Activated naive CD4-positive, alpha-beta T cell treated with anti-CD3 and anti-CD28 coated beads for 36 hours (primary cell): ENCODE results near the gene NFKBIZ. TPM values are rescaled to one million over a fixed set of nuclear protein-coding genes. Genes with fewer than 3 reads are reported as not detected.
"Not testable (repeated sequence)": the region's sequence is repeated elsewhere in the genome, so short reads cannot be mapped to it uniquely, and the experiment has no call there.

Experiments used
- CTCF ChIA-PET: fragments of 350-600 bp; sonication (Branson Sonifier 250); formaldehyde crosslinking; loops from one replicate; lab custom pipeline; 2021; ENCODE audit warnings: antibody characterized with exemption; lab: Charles Lee
- DNase-seq: peaks from one replicate; pipeline ENCODE4 v3.0.0-alpha.2; 2020
- H3K27ac Mint-ChIP-seq: one replicate; pipeline ENCODE4 v1.8.0; 2021; ENCODE audit warnings: mild to moderate bottlenecking, mixed read lengths
- H3K27me3 Mint-ChIP-seq: one replicate; pipeline ENCODE4 v1.8.0; 2021; ENCODE audit warnings: low read depth, mixed read lengths
- H3K36me3 Mint-ChIP-seq: one replicate; pipeline ENCODE4 v1.8.0; 2021; ENCODE audit warnings: low read depth, mixed read lengths
- H3K4me1 Mint-ChIP-seq: one replicate; pipeline ENCODE4 v1.8.0; 2021; ENCODE audit warnings: low read depth, mixed read lengths
- H3K4me3 Mint-ChIP-seq: one replicate; pipeline ENCODE4 v1.8.0; 2021; ENCODE audit warnings: mild to moderate bottlenecking, moderate library complexity, mixed read lengths
- H3K9me3 Mint-ChIP-seq: one replicate; pipeline ENCODE4 v1.8.0; 2021; ENCODE audit warnings: mixed read lengths
- intact Hi-C: fragments of 100-400 bp; cut with micrococcal nuclease; formaldehyde crosslinking; loops from one replicate; pipeline ENCODE4 v1.15.1; 2023
- total RNA-seq, 2 experiments: library from RNA; stranded (reverse); gene quantifications; one replicate each; pipeline ENCODE4 v1.2.3, GENCODE V29; 2021

The NFKBIZ gene
- total RNA-seq, 2 experiments from 2014 or later: 79.3 to 85.0 TPM

- H3K4me1 Mint-ChIP-seq: peaks cover 29% of the 10 kb centered on the region
- peaks cover 15% of the 10 kb centered on the region for H3K36me3 Mint-ChIP-seq
- H3K27me3 Mint-ChIP-seq: no peaks in the 10 kb centered on the region
- no peak overlapping the region for H3K27ac Mint-ChIP-seq
- H3K4me3 Mint-ChIP-seq: no peak overlapping the region
- CTCF ChIA-PET: interaction anchor here (0.7 to 1.1 kb wide), 2 partner anchors 14 to 158 kb away, joined by 3 to 4 read pairs; no protein-coding TSS in a partner anchor
- DNase-seq: no peak
- intact Hi-C loops: no loop called here
- no peaks in the 10 kb centered on the region for H3K9me3 Mint-ChIP-seq
Measured at GRCh38 chr3:101865751-101866509, 16.6 kb downstream of the NFKBIZ start.

GRCh38 chr3:101867511-101867910 is 18.2 kb downstream of the NFKBIZ start:
- Mint-ChIP-seq H3K27me3 (no peaks in the 10 kb centered on the region), H3K4me3 (no peak overlapping the region), H3K4me1 (peaks cover 15% of the 10 kb centered on the region), H3K27ac (no peak overlapping the region), H3K9me3 (no peaks in the 10 kb centered on the region), H3K36me3 (peaks cover 3% of the 10 kb centered on the region)
- CTCF ChIA-PET: interaction anchor here (1.1 to 1.7 kb wide), 4 partner anchors 9 to 362 kb away, joined by 3 to 4 read pairs (median 4); no protein-coding TSS in a partner anchor
- DNase-seq: no peak
- intact Hi-C loops: no loop called here

GRCh38 chr3:101867996-101868395 is 18.7 kb downstream of the NFKBIZ start:
- H3K4me1 Mint-ChIP-seq: peaks cover 13% of the 10 kb centered on the region
- no peak overlapping the region for H3K27ac Mint-ChIP-seq
- H3K36me3 Mint-ChIP-seq: peaks cover 1% of the 10 kb centered on the region
- no peak overlapping the region for H3K4me3 Mint-ChIP-seq
- intact Hi-C loops: no loop called here
- CTCF ChIA-PET: interaction anchor here (1.1 to 1.7 kb wide), 4 partner anchors 9 to 361 kb away, joined by 3 to 4 read pairs (median 4); no protein-coding TSS in a partner anchor
- H3K9me3 Mint-ChIP-seq: no peaks in the 10 kb centered on the region
- no peaks in the 10 kb centered on the region for H3K27me3 Mint-ChIP-seq
- DNase-seq: no peak

- no peaks in the 10 kb centered on the region for H3K36me3 Mint-ChIP-seq
- no peaks in the 10 kb centered on the region for H3K9me3 Mint-ChIP-seq
- H3K27me3 Mint-ChIP-seq: no peaks in the 10 kb centered on the region
- no peak overlapping the region for H3K4me3 Mint-ChIP-seq
- CTCF ChIA-PET: interaction anchor here (1.1 to 1.7 kb wide), 2 partner anchors 8 to 356 kb away, joined by 3 to 4 read pairs; no protein-coding TSS in a partner anchor
- H3K27ac Mint-ChIP-seq: no peak overlapping the region
- peaks cover 9% of the 10 kb centered on the region for H3K4me1 Mint-ChIP-seq
- intact Hi-C loops: no loop called here
- DNase-seq: no peak
Measured at GRCh38 chr3:101868534-101869464, 19.5 kb downstream of the NFKBIZ start.

- CTCF ChIA-PET: interaction anchor here (0.6 kb wide), 1 partner anchor 87 kb away, joined by 4 read pairs; no protein-coding TSS in a partner anchor
- H3K36me3 Mint-ChIP-seq: no peaks in the 10 kb centered on the region
- intact Hi-C loops: no loop called here
- H3K27ac Mint-ChIP-seq: no peak overlapping the region
- H3K4me1 Mint-ChIP-seq: peaks cover 5% of the 10 kb centered on the region
- no peak overlapping the region for H3K4me3 Mint-ChIP-seq
- H3K9me3 Mint-ChIP-seq: no peaks in the 10 kb centered on the region
- DNase-seq: no peak
- H3K27me3 Mint-ChIP-seq: no peaks in the 10 kb centered on the region
Measured at GRCh38 chr3:101870138-101870537, 20.8 kb downstream of the NFKBIZ start.

- Mint-ChIP-seq H3K27me3 (no peaks in the 10 kb centered on the region), H3K4me3 (no peak overlapping the region), H3K4me1 (no peaks in the 10 kb centered on the region), H3K36me3 (no peaks in the 10 kb centered on the region), H3K9me3 (no peaks in the 10 kb centered on the region), H3K27ac (no peak overlapping the region)
- no peak for DNase-seq
- CTCF ChIA-PET: no interaction called here
- intact Hi-C loops: no loop called here
Measured at GRCh38 chr3:101873619-101874018, 24.3 kb downstream of the NFKBIZ start.

- no peaks in the 10 kb centered on the region for H3K9me3 Mint-ChIP-seq
- H3K27ac Mint-ChIP-seq: no peak overlapping the region
- no peaks in the 10 kb centered on the region for H3K36me3 Mint-ChIP-seq
- H3K4me1 Mint-ChIP-seq: no peaks in the 10 kb centered on the region
- intact Hi-C loops: no loop called here
- H3K4me3 Mint-ChIP-seq: no peak overlapping the region
- DNase-seq: no peak
- CTCF ChIA-PET: interaction anchor here (0.5 to 1.2 kb wide), 4 partner anchors 8 to 314 kb away, joined by 3 to 9 read pairs (median 4); no protein-coding TSS in a partner anchor
- H3K27me3 Mint-ChIP-seq: no peaks in the 10 kb centered on the region
Measured at GRCh38 chr3:101876142-101876541, 26.8 kb downstream of the NFKBIZ start.

GRCh38 chr3:101878589-101878988 is 29.3 kb downstream of the NFKBIZ start:
- Mint-ChIP-seq H3K9me3 (no peaks in the 10 kb centered on the region), H3K4me3 (no peak overlapping the region), H3K4me1 (no peaks in the 10 kb centered on the region), H3K27ac (no peak overlapping the region), H3K36me3 (no peaks in the 10 kb centered on the region), H3K27me3 (no peaks in the 10 kb centered on the region)
- no peak for DNase-seq
- intact Hi-C loops: no loop called here
- CTCF ChIA-PET: no interaction called here

- H3K4me3 Mint-ChIP-seq: no peak overlapping the region
- H3K27ac Mint-ChIP-seq: no peak overlapping the region
- intact Hi-C loops: no loop called here
- no peaks in the 10 kb centered on the region for H3K36me3 Mint-ChIP-seq
- no peaks in the 10 kb centered on the region for H3K9me3 Mint-ChIP-seq
- no peaks in the 10 kb centered on the region for H3K4me1 Mint-ChIP-seq
- DNase-seq: no peak
- no peaks in the 10 kb centered on the region for H3K27me3 Mint-ChIP-seq
- CTCF ChIA-PET: no interaction called here
Measured at GRCh38 chr3:101879102-101879501, 29.8 kb downstream of the NFKBIZ start.

GRCh38 chr3:101879623-101880284 is 30.4 kb downstream of the NFKBIZ start:
- H3K4me1 Mint-ChIP-seq: no peaks in the 10 kb centered on the region
- CTCF ChIA-PET: no interaction called here
- intact Hi-C loops: no loop called here
- DNase-seq: no peak
- no peaks in the 10 kb centered on the region for H3K9me3 Mint-ChIP-seq
- H3K27me3 Mint-ChIP-seq: no peaks in the 10 kb centered on the region
- H3K27ac Mint-ChIP-seq: no peak overlapping the region
- no peak overlapping the region for H3K4me3 Mint-ChIP-seq
- no peaks in the 10 kb centered on the region for H3K36me3 Mint-ChIP-seq

- Mint-ChIP-seq H3K4me3 (no peak overlapping the region), H3K27ac (no peak overlapping the region), H3K36me3 (no peaks in the 10 kb centered on the region), H3K9me3 (peaks cover 9% of the 10 kb centered on the region), H3K27me3 (no peaks in the 10 kb centered on the region), H3K4me1 (peaks cover under 1% of the 10 kb centered on the region)
- intact Hi-C loops: no loop called here
- CTCF ChIA-PET: no interaction called here
- no peak for DNase-seq
Measured at GRCh38 chr3:101884776-101885175, 35.5 kb downstream of the NFKBIZ start.

GRCh38 chr3:101885584-101885983 is 36.3 kb downstream of the NFKBIZ start:
- intact Hi-C loops, H3K9me3 Mint-ChIP-seq, H3K4me3 Mint-ChIP-seq, H3K4me1 Mint-ChIP-seq, CTCF ChIA-PET, H3K27ac Mint-ChIP-seq, H3K27me3 Mint-ChIP-seq, H3K36me3 Mint-ChIP-seq, DNase-seq: not testable (repeated sequence)
